HEK293 (cell line): ENCODE measurements around the gene TIGD3.

Experiments
- CTCF ChIA-PET: fragments of 350-600 bp; formaldehyde crosslinking; extraction: SDS; loops from one replicate; lab custom pipeline; 2021; ENCODE audit warnings: antibody characterized with exemption; lab: Yijun Ruan, JAX
- POLR2A ChIA-PET: fragments of 300-600 bp; formaldehyde crosslinking; extraction: SDS; loops from one replicate; lab custom pipeline; 2020; ENCODE audit warnings: antibody characterized with exemption, inconsistent platforms; lab: Yijun Ruan, JAX
- H3K27ac ChIP-seq: fragments of 200-500 bp; sonication (Bioruptor generic); 2 replicates; pipeline ENCODE4 v1.5.1; 2014; ENCODE audit warnings: low read depth, low read length, control low read depth, inconsistent platforms; ENCODE audit errors: extremely low read depth
- H3K36me3 ChIP-seq, 2 experiments: fragments of 200-500 bp in 1 of 2; sonication (Bioruptor generic) in 1 of 2; 1 replicate in 1 of 2; 2 replicates in 1 of 2; pipeline ENCODE4 v1.5.1; 2014 to 2017; ENCODE audit warnings: inconsistent platforms in 2 of 2, low read length in 2 of 2; ENCODE audit not compliant: control insufficient read depth in 2 of 2, insufficient read depth in 1 of 2
- H3K4me1 ChIP-seq: fragments of 200-500 bp; sonication (Bioruptor generic); 2 replicates; pipeline ENCODE4 v1.5.1; 2014; ENCODE audit warnings: mild to moderate bottlenecking, low read length, inconsistent platforms; ENCODE audit not compliant: control insufficient read depth, insufficient read depth
- H3K4me3 ChIP-seq: 2 replicates; pipeline ENCODE4 v1.5.1; 2011; ENCODE audit warnings: low read depth, mild to moderate bottlenecking, control low read depth, low read length, moderate library complexity
- H3K9me3 ChIP-seq: fragments of 200-500 bp; sonication (Bioruptor generic); 2 replicates; pipeline ENCODE4 v1.5.1; 2014; ENCODE audit warnings: low read depth, low read length, inconsistent platforms; ENCODE audit not compliant: control insufficient read depth, insufficient read depth
- EGR2 ChIP-seq: fragments of 450-650 bp; formaldehyde crosslinking; IDR thresholded peaks from 2 replicates; pipeline ENCODE4 v1.5.1; 2016; ENCODE audit warnings: low read depth, missing biosample characterization, missing genetic modification characterization
- HOXA7 ChIP-seq: sonication (generic); formaldehyde crosslinking; IDR thresholded peaks from 2 replicates; pipeline ENCODE4 v1.8.1; 2022; ENCODE audit warnings: missing genetic modification reagents, borderline replicate concordance
- SALL2 ChIP-seq: fragments of 450-650 bp; formaldehyde crosslinking; IDR thresholded peaks from 2 replicates; pipeline ENCODE4 v1.5.0; 2017; ENCODE audit warnings: missing biosample characterization, mild to moderate bottlenecking, missing genetic modification characterization, borderline replicate concordance
- TSHZ1 ChIP-seq: fragments of 450-650 bp; formaldehyde crosslinking; IDR thresholded peaks from 2 replicates; pipeline ENCODE4 v1.5.1; 2016; ENCODE audit warnings: missing biosample characterization, missing genetic modification characterization, borderline replicate concordance
- ZBTB7A ChIP-seq: fragments of 450-650 bp; formaldehyde crosslinking; IDR thresholded peaks from 2 replicates; pipeline ENCODE4 v1.5.1; 2016; ENCODE audit warnings: low read depth, missing biosample characterization, missing genetic modification characterization
- ZFHX2 ChIP-seq: fragments of 450-650 bp; formaldehyde crosslinking; conservative IDR thresholded peaks from 2 replicates; pipeline ENCODE4 v1.5.1; 2016; ENCODE audit warnings: missing biosample characterization, missing genetic modification characterization
- ZNF2 ChIP-seq: fragments of 450-650 bp; formaldehyde crosslinking; IDR thresholded peaks from 2 replicates; pipeline ENCODE4 v1.5.1; 2016; ENCODE audit warnings: missing biosample characterization, missing genetic modification characterization
- ZNF423 ChIP-seq: fragments of 450-650 bp; formaldehyde crosslinking; IDR thresholded peaks from 2 replicates; pipeline ENCODE4 v1.5.1; 2016; ENCODE audit warnings: missing biosample characterization, missing genetic modification characterization
- ZNF488 ChIP-seq: fragments of 450-650 bp; formaldehyde crosslinking; IDR thresholded peaks from 2 replicates; pipeline ENCODE4 v1.5.1; 2016; ENCODE audit warnings: missing biosample characterization, missing genetic modification characterization
- ZNF529 ChIP-seq: fragments of 450-650 bp; formaldehyde crosslinking; IDR thresholded peaks from 2 replicates; pipeline ENCODE4 v1.5.1; 2017; ENCODE audit warnings: missing genetic modification characterization, missing biosample characterization; ENCODE audit not compliant: insufficient replicate concordance
- ZNF639 ChIP-seq: fragments of 450-650 bp; formaldehyde crosslinking; IDR thresholded peaks from 2 replicates; pipeline ENCODE4 v1.5.1; 2016; ENCODE audit warnings: missing biosample characterization, missing genetic modification characterization
- ZNF76 ChIP-seq: fragments of 450-650 bp; formaldehyde crosslinking; IDR thresholded peaks from 2 replicates; pipeline ENCODE4; 2016; ENCODE audit warnings: low read depth, missing biosample characterization, missing genetic modification characterization, borderline replicate concordance
- ZNF776 ChIP-seq: fragments of 450-650 bp; formaldehyde crosslinking; IDR thresholded peaks from 2 replicates; pipeline ENCODE4 v1.5.0; 2017; ENCODE audit warnings: missing biosample characterization, missing genetic modification characterization, borderline replicate concordance
- ZNF837 ChIP-seq: fragments of 450-650 bp; formaldehyde crosslinking; IDR thresholded peaks from 2 replicates; pipeline ENCODE4 v1.5.1; 2016; ENCODE audit warnings: missing biosample characterization, missing genetic modification characterization
- ZSCAN23 ChIP-seq: fragments of 450-650 bp; formaldehyde crosslinking; IDR thresholded peaks from 2 replicates; pipeline ENCODE4 v1.5.1; 2016; ENCODE audit warnings: missing biosample characterization, missing genetic modification characterization
- ZSCAN30 ChIP-seq: fragments of 450-650 bp; IDR thresholded peaks from 2 replicates; pipeline ENCODE4 v1.5.1; 2018; ENCODE audit warnings: missing biosample characterization, mild to moderate bottlenecking, missing genetic modification characterization, moderate library complexity
- TF ChIP-seq, protein P1 (sequence below): fragments of 450-650 bp; formaldehyde crosslinking; IDR thresholded peaks from 2 replicates; pipeline ENCODE4 v1.5.1; 2016; ENCODE audit warnings: missing biosample characterization, missing genetic modification characterization
- TF ChIP-seq, protein P2 (sequence below): fragments of 450-650 bp; formaldehyde crosslinking; IDR thresholded peaks from 2 replicates; pipeline ENCODE4 v1.5.1; 2016; ENCODE audit warnings: missing biosample characterization, missing genetic modification characterization

Gene TIGD3

DNA sequence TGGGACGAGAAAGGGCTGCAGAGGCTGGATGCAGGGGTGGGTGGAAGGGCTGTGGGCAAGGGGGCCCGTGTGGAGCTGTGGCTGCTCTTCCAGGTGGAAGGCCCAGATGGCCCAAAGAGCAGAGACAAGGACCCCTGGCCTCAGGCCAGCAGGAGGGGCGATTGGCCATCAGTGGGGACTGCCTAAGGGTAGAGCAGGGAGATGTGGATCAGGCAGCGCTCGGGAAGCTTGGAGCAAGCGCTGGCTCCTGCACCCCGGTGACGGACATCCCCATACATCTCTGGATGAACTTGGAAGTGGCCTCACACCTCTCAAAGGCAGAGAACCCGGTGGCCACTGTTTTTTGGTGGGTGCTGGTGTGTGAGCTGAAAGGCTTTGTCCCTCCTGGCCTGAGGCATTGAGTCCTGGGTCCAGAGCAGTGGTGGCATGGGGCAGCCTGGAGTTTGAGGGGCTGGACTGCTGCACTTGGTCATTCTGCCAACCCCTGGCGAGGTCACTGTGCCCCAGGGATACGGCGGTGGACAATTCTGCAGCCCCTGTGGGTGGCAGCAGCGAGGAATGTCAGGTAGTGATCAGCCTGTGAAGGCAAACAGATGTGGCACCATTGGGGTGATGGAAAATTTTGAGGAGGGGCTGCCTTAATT is 37.8 kb downstream of the TIGD3 start:
- Histone ChIP-seq H3K36me3 (peaks cover 0 to 71% of the 10 kb centered on the region in 2 experiments; a peak in 1 of 3 replicates), H3K27ac (no peak overlapping the region), H3K4me3 (no peak overlapping the region), H3K4me1 (no peaks in the 10 kb centered on the region), H3K9me3 (no peaks in the 10 kb centered on the region)
- ChIA-PET POLR2A (interaction anchor here (0.6 to 1.4 kb wide), 2 partner anchors 69 to 105 kb away, joined by 3 to 6 read pairs; no protein-coding TSS in a partner anchor), CTCF (interaction anchor here (0.7 to 1.4 kb wide), 4 partner anchors 11 to 24 kb away, joined by 3 read pairs; no protein-coding TSS in a partner anchor)
- TF ChIP-seq ZNF529 (tag by site-specific recombination) (no peak), TSHZ1 (tag by site-specific recombination) (no peak), ZNF488 (tag by site-specific recombination) (no peak), ZBTB7A (tag by site-specific recombination) (no peak), SALL2 (tag by site-specific recombination) (no peak), ZSCAN30 (tag by site-specific recombination) (no peak)
- TF ChIP-seq, all 188 proteins: peak for 0

DNA sequence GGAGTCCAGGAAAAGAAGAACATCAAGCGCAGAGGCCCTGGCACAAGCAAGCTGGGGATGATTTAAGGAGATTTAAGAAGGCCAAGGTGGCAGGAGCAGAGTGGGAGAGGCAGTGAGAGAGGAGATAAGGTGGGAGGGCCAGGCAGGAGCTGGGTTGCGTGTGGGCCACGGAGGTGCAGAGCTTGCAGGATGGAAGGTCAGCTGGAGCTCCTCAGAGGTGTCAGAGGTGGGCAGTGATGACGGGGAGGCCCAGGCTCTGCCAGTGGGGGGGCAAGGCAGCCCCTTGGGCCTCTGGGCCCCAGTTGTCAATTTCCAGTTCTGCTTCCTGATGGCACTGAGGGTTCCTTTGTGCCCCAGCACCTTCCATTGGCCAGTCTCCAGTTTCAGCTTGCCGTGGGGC is 38.3 kb downstream of the TIGD3 start:
- no peaks in the 10 kb centered on the region for H3K9me3 ChIP-seq
- no peak overlapping the region for H3K27ac ChIP-seq
- TF ChIP-seq ZFHX2 (tag by site-specific recombination) (peak; percentile 68), EGR2 (peak; percentile 86), ZNF423 (tag by site-specific recombination) (no peak)
- no peak overlapping the region for H3K4me3 ChIP-seq
- no peaks in the 10 kb centered on the region for H3K4me1 ChIP-seq
- ChIA-PET CTCF (no interaction called here), POLR2A (interaction anchor here (1.4 kb wide), 1 partner anchor 105 kb away, joined by 3 read pairs; no protein-coding TSS in a partner anchor)
- H3K36me3 ChIP-seq = peaks cover 0 to 74% of the 10 kb centered on the region in 2 experiments; a peak in 1 of 3 replicates

DNA sequence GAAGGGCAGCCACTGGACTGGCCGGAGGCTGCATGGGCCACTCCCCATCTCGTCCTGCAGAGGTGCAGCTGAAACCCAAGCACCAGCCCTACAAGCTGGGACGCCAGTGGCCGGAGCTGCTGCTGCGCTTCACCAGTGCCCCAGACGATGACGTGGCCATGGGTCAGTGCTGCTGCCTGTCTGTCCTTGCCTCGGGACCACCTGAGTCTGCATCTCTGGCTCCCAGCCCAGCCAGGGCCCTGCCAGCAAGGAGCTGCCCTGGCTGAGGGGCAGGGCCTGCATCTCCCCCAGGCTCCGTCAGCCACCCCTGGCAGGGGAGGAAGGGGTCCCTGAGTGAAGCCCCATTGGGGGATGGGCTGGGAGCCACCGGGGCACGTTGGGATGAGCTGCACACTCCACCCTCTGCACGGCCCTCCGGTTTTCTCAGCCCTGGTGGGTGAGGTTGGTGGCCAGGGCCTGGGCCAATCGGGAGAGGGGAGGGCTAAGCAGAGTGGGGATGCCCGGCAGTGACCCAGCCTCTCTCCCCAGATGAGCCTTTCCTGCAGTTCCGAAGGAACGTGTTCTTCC is 39.0 kb downstream of the TIGD3 start:
- Histone ChIP-seq H3K4me1 (no peaks in the 10 kb centered on the region), H3K9me3 (no peaks in the 10 kb centered on the region), H3K36me3 (peaks cover 0 to 75% of the 10 kb centered on the region in 2 experiments; a peak in 1 of 3 replicates), H3K27ac (no peak overlapping the region), H3K4me3 (no peak overlapping the region)
- POLR2A ChIA-PET = interaction anchor here (1.3 kb wide), 1 partner anchor 105 kb away, joined by 3 read pairs; the partner anchor contains the start of gene MALAT1
- CTCF ChIA-PET = interaction anchor here (0.6 kb wide), 1 partner anchor 62 kb away, joined by 3 read pairs; no protein-coding TSS in a partner anchor
- TF ChIP-seq ZNF76 (tag by site-specific recombination) (no peak), ZSCAN23 (no peak), HOXA7 (CRISPR knock-in tag) (no peak), ZNF2 (tag by site-specific recombination) (no peak), ZNF639 (tag by site-specific recombination) (no peak), ZNF837 (no peak), ZNF776 (tag by site-specific recombination) (no peak)
- TF ChIP-seq, protein P1, sequence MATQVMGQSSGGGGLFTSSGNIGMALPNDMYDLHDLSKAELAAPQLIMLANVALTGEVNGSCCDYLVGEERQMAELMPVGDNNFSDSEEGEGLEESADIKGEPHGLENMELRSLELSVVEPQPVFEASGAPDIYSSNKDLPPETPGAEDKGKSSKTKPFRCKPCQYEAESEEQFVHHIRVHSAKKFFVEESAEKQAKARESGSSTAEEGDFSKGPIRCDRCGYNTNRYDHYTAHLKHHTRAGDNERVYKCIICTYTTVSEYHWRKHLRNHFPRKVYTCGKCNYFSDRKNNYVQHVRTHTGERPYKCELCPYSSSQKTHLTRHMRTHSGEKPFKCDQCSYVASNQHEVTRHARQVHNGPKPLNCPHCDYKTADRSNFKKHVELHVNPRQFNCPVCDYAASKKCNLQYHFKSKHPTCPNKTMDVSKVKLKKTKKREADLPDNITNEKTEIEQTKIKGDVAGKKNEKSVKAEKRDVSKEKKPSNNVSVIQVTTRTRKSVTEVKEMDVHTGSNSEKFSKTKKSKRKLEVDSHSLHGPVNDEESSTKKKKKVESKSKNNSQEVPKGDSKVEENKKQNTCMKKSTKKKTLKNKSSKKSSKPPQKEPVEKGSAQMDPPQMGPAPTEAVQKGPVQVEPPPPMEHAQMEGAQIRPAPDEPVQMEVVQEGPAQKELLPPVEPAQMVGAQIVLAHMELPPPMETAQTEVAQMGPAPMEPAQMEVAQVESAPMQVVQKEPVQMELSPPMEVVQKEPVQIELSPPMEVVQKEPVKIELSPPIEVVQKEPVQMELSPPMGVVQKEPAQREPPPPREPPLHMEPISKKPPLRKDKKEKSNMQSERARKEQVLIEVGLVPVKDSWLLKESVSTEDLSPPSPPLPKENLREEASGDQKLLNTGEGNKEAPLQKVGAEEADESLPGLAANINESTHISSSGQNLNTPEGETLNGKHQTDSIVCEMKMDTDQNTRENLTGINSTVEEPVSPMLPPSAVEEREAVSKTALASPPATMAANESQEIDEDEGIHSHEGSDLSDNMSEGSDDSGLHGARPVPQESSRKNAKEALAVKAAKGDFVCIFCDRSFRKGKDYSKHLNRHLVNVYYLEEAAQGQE (tag by site-specific recombination) = no peak
- TF ChIP-seq, protein P2, sequence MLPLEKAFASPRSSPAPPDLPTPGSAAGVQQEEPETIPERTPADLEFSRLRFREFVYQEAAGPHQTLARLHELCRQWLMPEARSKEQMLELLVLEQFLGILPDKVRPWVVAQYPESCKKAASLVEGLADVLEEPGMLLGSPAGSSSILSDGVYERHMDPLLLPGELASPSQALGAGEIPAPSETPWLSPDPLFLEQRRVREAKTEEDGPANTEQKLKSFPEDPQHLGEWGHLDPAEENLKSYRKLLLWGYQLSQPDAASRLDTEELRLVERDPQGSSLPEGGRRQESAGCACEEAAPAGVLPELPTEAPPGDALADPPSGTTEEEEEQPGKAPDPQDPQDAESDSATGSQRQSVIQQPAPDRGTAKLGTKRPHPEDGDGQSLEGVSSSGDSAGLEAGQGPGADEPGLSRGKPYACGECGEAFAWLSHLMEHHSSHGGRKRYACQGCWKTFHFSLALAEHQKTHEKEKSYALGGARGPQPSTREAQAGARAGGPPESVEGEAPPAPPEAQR = no peak
